Memory B cell (primary cell): ENCODE data around the gene GDPD2.
A peak's percentile ranks its signal among the peaks of the same experiment; 100 is the strongest.

ENCODE experiments used
- ATAC-seq: fragments of 150-1000 bp; cut with Tn5 transposase; 2 replicates; pipeline ENCODE4 v1.10.0; 2021; ENCODE audit warnings: low read depth, mild to moderate bottlenecking, moderate library complexity
- DNase-seq, 2 donors: peaks; one replicate each; pipeline ENCODE4 v3.0.0; 2022; ENCODE audit warnings: low spot score in 2 of 2
- H3K27ac Mint-ChIP-seq: one replicate; pipeline ENCODE4 v1.8.0; 2022; ENCODE audit warnings: mild to moderate bottlenecking, moderate library complexity, mixed read lengths
- H3K27me3 Mint-ChIP-seq: one replicate; pipeline ENCODE4 v1.8.0; 2022; ENCODE audit warnings: mixed read lengths
- H3K36me3 Mint-ChIP-seq: one replicate; pipeline ENCODE4 v1.8.0; 2022; ENCODE audit warnings: mild to moderate bottlenecking, mixed read lengths
- H3K4me1 Mint-ChIP-seq: one replicate; pipeline ENCODE4 v1.8.0; 2022; ENCODE audit warnings: mixed read lengths
- H3K4me3 Mint-ChIP-seq: one replicate; pipeline ENCODE4 v1.8.0; 2022; ENCODE audit warnings: mild to moderate bottlenecking, moderate library complexity, mixed read lengths
- H3K9me3 Mint-ChIP-seq: one replicate; pipeline ENCODE4 v1.8.0; 2022; ENCODE audit warnings: mixed read lengths

The GDPD2 gene

GRCh38 chrX:70446380-70447350 lies 23.6 kb downstream of the GDPD2 start:
- peaks cover 4% of the 10 kb centered on the region for H3K4me1 Mint-ChIP-seq
- DNase-seq: no peak
- H3K9me3 Mint-ChIP-seq: no peaks in the 10 kb centered on the region
- ATAC-seq: no peak
- peaks cover 15% of the 10 kb centered on the region for H3K27me3 Mint-ChIP-seq
- H3K27ac Mint-ChIP-seq: no peak overlapping the region
- no peak overlapping the region for H3K4me3 Mint-ChIP-seq
- no peaks in the 10 kb centered on the region for H3K36me3 Mint-ChIP-seq

- no peaks in the 10 kb centered on the region for H3K9me3 Mint-ChIP-seq
- peaks cover 7% of the 10 kb centered on the region for H3K27me3 Mint-ChIP-seq
- H3K36me3 Mint-ChIP-seq: no peaks in the 10 kb centered on the region
- DNase-seq (no peak), ATAC-seq (no peak)
- peaks cover 27% of the 10 kb centered on the region for H3K4me1 Mint-ChIP-seq
- H3K4me3 Mint-ChIP-seq: no peak overlapping the region
- no peak overlapping the region for H3K27ac Mint-ChIP-seq
Observed at GRCh38 chrX:70449457-70449966, 26.4 kb downstream of the GDPD2 start.

GRCh38 chrX:70452143-70452733 lies 29.1 kb downstream of the GDPD2 start:
- H3K4me3 Mint-ChIP-seq: peak overlapping the region; percentile 97
- DNase-seq (peak in 1 of 2 donors; percentile 50), ATAC-seq (peak; percentile 51)
- no peaks in the 10 kb centered on the region for H3K9me3 Mint-ChIP-seq
- peak overlapping the region; percentile 53 for H3K27ac Mint-ChIP-seq
- H3K4me1 Mint-ChIP-seq: peaks cover 36% of the 10 kb centered on the region
- H3K36me3 Mint-ChIP-seq: no peaks in the 10 kb centered on the region
- no peaks in the 10 kb centered on the region for H3K27me3 Mint-ChIP-seq

DNA sequence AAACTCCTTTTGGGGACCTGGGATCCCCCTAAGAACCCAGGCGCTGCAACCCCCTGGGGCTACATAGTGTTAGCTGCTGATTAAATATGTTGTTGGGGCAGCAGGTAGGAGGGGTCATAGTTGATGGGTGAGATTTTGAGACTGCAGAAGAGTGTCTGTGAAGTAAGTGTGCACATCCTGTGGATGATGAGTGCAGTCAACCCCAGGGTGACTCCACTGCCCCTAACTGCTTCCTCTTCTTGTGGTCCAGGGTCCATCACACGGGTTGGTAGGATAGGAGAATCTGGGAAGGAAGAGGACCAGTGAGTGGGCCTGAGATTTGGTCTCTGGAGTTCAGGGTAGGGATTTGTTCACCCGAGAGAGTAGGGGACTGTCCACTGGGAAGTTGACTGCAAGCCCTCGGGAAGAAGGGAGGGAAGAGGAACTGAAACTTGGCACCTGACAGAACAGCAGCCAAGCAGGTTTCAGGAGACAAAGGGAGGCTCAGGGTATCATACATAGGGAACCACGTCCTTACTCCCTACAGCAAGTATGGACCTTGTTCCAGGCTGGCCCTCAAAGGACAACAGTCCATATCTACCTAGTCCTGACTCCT lies 30.0 kb downstream of the GDPD2 start:
- no peaks in the 10 kb centered on the region for H3K36me3 Mint-ChIP-seq
- DNase-seq: no peak
- H3K9me3 Mint-ChIP-seq: no peaks in the 10 kb centered on the region
- H3K27me3 Mint-ChIP-seq: no peaks in the 10 kb centered on the region
- no peak for ATAC-seq
- peaks cover 36% of the 10 kb centered on the region for H3K4me1 Mint-ChIP-seq
- H3K27ac Mint-ChIP-seq: peak overlapping the region; percentile 53
- peak overlapping the region; percentile 77 for H3K4me3 Mint-ChIP-seq

DNA sequence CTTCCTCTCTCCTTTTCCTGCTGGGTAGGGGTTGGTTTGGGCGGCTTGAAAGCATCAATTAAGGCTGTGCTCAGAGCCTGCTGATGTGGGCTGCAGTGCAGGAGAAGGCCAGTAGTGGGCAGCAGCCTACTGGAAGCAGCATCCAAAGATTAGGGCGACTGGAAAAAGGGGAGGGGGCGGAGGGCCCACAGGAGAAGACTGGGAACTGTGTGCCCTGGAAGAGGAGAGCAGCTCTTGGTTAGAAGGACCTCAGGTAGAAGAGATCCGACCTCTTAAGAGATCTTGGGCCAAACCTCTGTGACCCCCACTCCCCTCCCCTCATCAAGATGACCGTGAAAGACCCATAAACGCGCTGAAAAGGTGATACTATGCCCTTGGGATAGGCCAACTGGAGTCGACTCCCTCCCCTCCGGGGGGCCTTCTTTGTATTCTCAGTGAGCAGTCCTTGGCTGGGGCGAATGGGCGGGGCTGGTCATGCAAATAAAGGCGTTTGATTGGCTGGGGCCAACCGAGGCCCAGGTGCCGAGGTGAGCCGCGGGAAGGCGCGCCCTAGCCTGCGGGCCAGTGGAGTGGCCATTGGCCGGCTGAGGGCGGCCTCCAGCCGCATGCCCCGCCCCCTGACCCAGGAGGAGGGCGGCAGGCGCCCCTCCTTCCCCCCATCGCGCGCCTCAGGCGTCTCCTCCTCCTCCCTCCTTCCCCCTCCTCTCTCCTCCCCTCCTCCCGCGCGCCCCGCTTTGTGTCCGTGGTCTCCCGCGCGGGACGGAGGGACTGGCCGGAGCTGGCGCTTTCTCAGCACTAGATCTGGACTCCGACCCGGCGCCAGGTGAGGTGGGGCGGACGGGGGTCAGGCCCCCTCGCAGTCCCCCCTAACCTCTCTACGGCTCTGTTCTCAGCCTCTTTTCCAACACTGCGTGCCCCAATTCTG lies 31.6 kb downstream of the GDPD2 start:
- Mint-ChIP-seq H3K27ac (no peak overlapping the region), H3K4me1 (peaks cover 36% of the 10 kb centered on the region), H3K4me3 (peak overlapping the region; percentile 87), H3K9me3 (no peaks in the 10 kb centered on the region), H3K27me3 (no peaks in the 10 kb centered on the region), H3K36me3 (no peaks in the 10 kb centered on the region)
- ATAC-seq: peak; percentile 68
- peak in 1 of 2 donors; percentile 44 for DNase-seq

GRCh38 chrX:70455366-70456202 lies 32.5 kb downstream of the GDPD2 start:
- Mint-ChIP-seq H3K27me3 (no peaks in the 10 kb centered on the region), H3K36me3 (no peaks in the 10 kb centered on the region), H3K4me3 (peak overlapping the region; percentile 87), H3K9me3 (no peaks in the 10 kb centered on the region), H3K27ac (no peak overlapping the region), H3K4me1 (peaks cover 36% of the 10 kb centered on the region)
- no peak for DNase-seq
- no peak for ATAC-seq

DNA sequence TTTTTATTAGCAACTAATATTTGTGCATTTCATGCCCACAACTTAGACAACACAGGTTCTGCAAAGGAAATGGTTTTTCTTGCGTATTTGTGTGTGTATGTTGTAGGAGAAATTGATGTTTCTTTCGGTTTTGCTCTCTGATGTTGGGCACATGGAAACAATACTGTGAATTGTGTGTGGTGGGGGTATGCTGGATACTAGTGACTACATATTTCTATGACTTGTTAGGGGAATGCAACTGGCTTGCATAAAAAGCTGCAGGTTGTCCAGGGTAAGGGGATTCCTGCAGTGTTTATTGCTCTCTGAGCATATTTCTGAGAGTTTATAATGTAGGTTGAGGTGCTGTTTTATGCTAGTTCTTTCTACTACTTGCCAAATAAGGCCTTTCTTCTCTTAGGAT lies 33.1 kb downstream of the GDPD2 start:
- H3K36me3 Mint-ChIP-seq: peaks cover 4% of the 10 kb centered on the region
- ATAC-seq (no peak), DNase-seq (no peak)
- no peaks in the 10 kb centered on the region for H3K27me3 Mint-ChIP-seq
- peaks cover 36% of the 10 kb centered on the region for H3K4me1 Mint-ChIP-seq
- no peak overlapping the region for H3K27ac Mint-ChIP-seq
- no peaks in the 10 kb centered on the region for H3K9me3 Mint-ChIP-seq
- peak overlapping the region; percentile 87 for H3K4me3 Mint-ChIP-seq

DNA sequence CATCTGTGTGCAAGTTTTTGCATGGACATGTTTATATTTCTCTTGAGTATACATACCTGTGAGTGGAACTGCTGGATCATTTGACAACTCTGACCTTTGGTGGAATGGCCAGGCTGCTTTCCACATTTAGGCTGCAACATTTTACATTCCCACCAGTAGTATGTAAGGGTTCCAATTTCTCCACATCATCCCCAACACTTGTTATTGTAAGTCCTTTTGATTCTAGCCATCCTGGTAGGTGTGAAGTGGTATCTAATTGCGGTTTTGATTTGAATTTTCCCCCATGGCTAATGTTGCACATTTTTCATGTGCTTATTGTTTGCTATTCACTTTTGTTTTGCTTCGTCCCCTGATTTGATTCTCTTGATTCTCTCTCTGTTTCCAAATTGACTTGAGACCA lies 37.9 kb downstream of the GDPD2 start:
- DNase-seq (no peak), ATAC-seq (no peak)
- no peak overlapping the region for H3K27ac Mint-ChIP-seq
- H3K4me1 Mint-ChIP-seq: peaks cover 4% of the 10 kb centered on the region
- no peaks in the 10 kb centered on the region for H3K9me3 Mint-ChIP-seq
- no peaks in the 10 kb centered on the region for H3K27me3 Mint-ChIP-seq
- no peak overlapping the region for H3K4me3 Mint-ChIP-seq
- H3K36me3 Mint-ChIP-seq: peaks cover 6% of the 10 kb centered on the region

- Mint-ChIP-seq H3K9me3 (no peaks in the 10 kb centered on the region), H3K27ac (no peak overlapping the region), H3K36me3 (peaks cover 6% of the 10 kb centered on the region), H3K27me3 (no peaks in the 10 kb centered on the region), H3K4me1 (no peaks in the 10 kb centered on the region), H3K4me3 (no peak overlapping the region)
- ATAC-seq: no peak
- DNase-seq: no peak
Observed at GRCh38 chrX:70464051-70464450, 40.9 kb downstream of the GDPD2 start.

DNA sequence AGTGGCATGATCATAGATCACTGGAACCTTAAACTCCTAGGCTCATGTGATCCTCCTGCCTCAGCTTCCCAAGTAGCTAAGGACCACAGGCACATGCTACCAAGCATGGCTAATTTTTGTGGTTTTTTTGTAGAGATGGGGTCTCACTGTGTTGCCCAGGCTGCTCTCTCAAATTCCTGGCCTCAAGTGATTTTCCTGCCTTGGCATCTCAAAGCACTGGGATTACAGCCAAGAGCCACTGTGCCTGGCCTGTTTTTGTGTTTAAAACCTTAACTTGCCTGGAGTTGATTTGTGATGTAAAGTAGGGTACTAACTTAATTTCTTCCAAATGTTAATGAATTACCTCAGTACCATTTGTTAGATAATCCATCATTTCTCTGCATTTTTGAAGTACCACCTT lies 43.9 kb downstream of the GDPD2 start:
- no peak overlapping the region for H3K27ac Mint-ChIP-seq
- peaks cover 4% of the 10 kb centered on the region for H3K36me3 Mint-ChIP-seq
- no peak for ATAC-seq

DNA sequence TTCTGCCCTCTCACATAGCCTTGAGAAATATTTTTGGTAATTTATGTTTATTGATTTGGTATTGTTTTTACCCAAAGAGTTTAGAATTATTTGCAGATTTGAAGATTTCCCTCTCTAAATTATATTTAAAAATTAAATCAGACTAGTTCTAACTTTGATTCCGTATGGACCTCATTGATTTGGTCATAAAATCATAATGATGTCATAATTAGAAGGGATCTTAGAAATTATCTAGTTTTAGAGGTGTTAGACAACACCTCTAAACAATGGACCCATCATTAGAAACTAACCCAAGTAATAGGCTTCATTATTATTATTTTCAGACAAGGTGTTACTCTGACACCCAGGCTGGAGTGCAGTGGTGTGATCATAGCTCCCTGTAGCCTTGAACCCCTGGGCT lies 45.6 kb downstream of the GDPD2 start:
- DNase-seq (no peak), ATAC-seq (no peak)
- peaks cover 6% of the 10 kb centered on the region for H3K36me3 Mint-ChIP-seq
- H3K27me3 Mint-ChIP-seq: no peaks in the 10 kb centered on the region
- H3K4me1 Mint-ChIP-seq: peaks cover 6% of the 10 kb centered on the region
- no peaks in the 10 kb centered on the region for H3K9me3 Mint-ChIP-seq
- no peak overlapping the region for H3K4me3 Mint-ChIP-seq
- no peak overlapping the region for H3K27ac Mint-ChIP-seq

More for the DNA sequence above, 43.9 kb downstream of the GDPD2 start:
- DNase-seq: no peak
- H3K9me3 Mint-ChIP-seq: no peaks in the 10 kb centered on the region
- no peaks in the 10 kb centered on the region for H3K27me3 Mint-ChIP-seq
- H3K4me1 Mint-ChIP-seq: peaks cover 6% of the 10 kb centered on the region
- H3K4me3 Mint-ChIP-seq: no peak overlapping the region

- Mint-ChIP-seq H3K4me1 (peaks cover 9% of the 10 kb centered on the region), H3K9me3 (no peaks in the 10 kb centered on the region), H3K27ac (no peak overlapping the region), H3K4me3 (no peak overlapping the region), H3K36me3 (peaks cover 8% of the 10 kb centered on the region), H3K27me3 (no peaks in the 10 kb centered on the region)
- ATAC-seq: peak; percentile 64
- no peak for DNase-seq
Observed at GRCh38 chrX:70470850-70471289, 47.8 kb downstream of the GDPD2 start.
